Testis (tissue), 2 donors: ENCODE results near the gene SMAD6.

Experiments used
- POLR2A ChIP-seq: fragments of 450-650 bp; IDR thresholded peaks from one replicate; pipeline ENCODE4 v1.6.1; 2017; ENCODE audit warnings: antibody characterized with exemption, mild to moderate bottlenecking, moderate library complexity
- TF ChIP-seq, protein P1 (sequence below), 3 experiments: fragments of 450-650 bp in 2 of 3; fragments of 200-600 bp in 1 of 3; sonication (generic) in 1 of 3; IDR thresholded peaks; one replicate each; pipeline ENCODE4 v1.5.1; 2016 to 2019; ENCODE audit warnings: antibody characterized with exemption in 3 of 3, mild to moderate bottlenecking in 2 of 3, moderate library complexity in 1 of 3

DNA sequence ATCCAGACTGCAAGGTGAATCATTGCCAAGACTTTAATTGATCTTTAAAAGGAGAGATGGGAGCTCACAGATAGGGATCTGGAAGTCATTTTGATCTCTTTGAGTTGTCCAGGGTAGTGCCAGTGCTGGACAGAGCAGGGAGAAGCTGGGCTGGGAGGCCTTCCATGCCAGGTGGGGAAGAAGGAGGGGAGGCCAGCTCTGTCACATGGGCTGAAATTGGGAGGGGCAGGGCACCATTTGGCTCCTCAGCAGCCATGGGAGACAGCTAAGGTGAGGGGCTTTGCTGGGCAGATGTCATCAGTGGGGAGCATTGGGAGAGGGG lies 23.4 kb downstream of the SMAD6 start:
- TF ChIP-seq POLR2A: no peak
- TF ChIP-seq, protein P1, sequence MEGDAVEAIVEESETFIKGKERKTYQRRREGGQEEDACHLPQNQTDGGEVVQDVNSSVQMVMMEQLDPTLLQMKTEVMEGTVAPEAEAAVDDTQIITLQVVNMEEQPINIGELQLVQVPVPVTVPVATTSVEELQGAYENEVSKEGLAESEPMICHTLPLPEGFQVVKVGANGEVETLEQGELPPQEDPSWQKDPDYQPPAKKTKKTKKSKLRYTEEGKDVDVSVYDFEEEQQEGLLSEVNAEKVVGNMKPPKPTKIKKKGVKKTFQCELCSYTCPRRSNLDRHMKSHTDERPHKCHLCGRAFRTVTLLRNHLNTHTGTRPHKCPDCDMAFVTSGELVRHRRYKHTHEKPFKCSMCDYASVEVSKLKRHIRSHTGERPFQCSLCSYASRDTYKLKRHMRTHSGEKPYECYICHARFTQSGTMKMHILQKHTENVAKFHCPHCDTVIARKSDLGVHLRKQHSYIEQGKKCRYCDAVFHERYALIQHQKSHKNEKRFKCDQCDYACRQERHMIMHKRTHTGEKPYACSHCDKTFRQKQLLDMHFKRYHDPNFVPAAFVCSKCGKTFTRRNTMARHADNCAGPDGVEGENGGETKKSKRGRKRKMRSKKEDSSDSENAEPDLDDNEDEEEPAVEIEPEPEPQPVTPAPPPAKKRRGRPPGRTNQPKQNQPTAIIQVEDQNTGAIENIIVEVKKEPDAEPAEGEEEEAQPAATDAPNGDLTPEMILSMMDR (IDR thresholded peaks at IDR 0.05): no peak
